Psoas muscle (tissue), 8 donors: Measurements from ENCODE around the gene TSGA10. TPM values are rescaled to one million over a fixed set of nuclear protein-coding genes. Genes with fewer than 3 reads are reported as not detected.

Experiments used
- ATAC-seq, 4 donors: fragments of 200-7000 bp; cut with Tn5 transposase; one replicate each; pipeline ENCODE4 v1.9.1; 2020; ENCODE audit warnings: moderate library complexity in 3 of 4, mild to moderate bottlenecking in 2 of 4
- DNase-seq, 2 donors: peaks; one replicate each; pipeline ENCODE4 v3.0.0-alpha.2; 2020
- H3K27ac ChIP-seq: fragments of 200-600 bp; one replicate; pipeline ENCODE4 v1.8.0; 2022
- H3K27me3 ChIP-seq, 3 donors: fragments of 200-600 bp in 1 of 3; one replicate each; pipeline versions ENCODE4 v1.6.1 to v1.8.0; 2013 to 2022; ENCODE audit warnings: low read length in 2 of 3, mild to moderate bottlenecking in 2 of 3, moderate library complexity in 1 of 3; ENCODE audit not compliant: insufficient read depth in 3 of 3
- H3K36me3 ChIP-seq, 2 donors: fragments of 200-600 bp in 1 of 2; one replicate each; pipeline versions ENCODE4 v1.6.1 to v1.8.0; 2013 to 2022; ENCODE audit warnings: low read depth in 1 of 2, mild to moderate bottlenecking in 1 of 2, moderate library complexity in 1 of 2; ENCODE audit not compliant: insufficient read depth in 1 of 2
- H3K4me1 ChIP-seq: fragments of 200-600 bp; one replicate; pipeline ENCODE4 v1.8.0; 2022
- H3K4me3 ChIP-seq: fragments of 200-600 bp; one replicate; pipeline ENCODE4 v1.8.0; 2022; ENCODE audit warnings: mild to moderate bottlenecking
- H3K9me3 ChIP-seq: fragments of 200-600 bp; one replicate; pipeline ENCODE4 v1.8.0; 2022
- WGBS, 3 donors: extraction: QIAGEN DNeasy Blood & Tissue Kit; methylation state at CpG; one replicate each; pipeline versions ENCODE4 v1.1.6 to v1.1.7; 2013; 5-methylcytosine and 5-hydroxymethylcytosine counted together
- intact Hi-C, 2 donors: fragments of 100-400 bp; cut with DNase I; formaldehyde crosslinking; loops; one replicate each; pipeline versions ENCODE4 v1.11.0 to v1.14.2; 2022
- polyA plus RNA-seq, 3 donors: library from polyadenylated mRNA; stranded (reverse); fragments of 200-250 nt; gene quantifications; one replicate each; pipeline ENCODE4 v1.2.3, GENCODE V29; 2013
- total RNA-seq, 4 donors: library from RNA; stranded (reverse); fragmentation: NEBNext Ultra II Directional in 2 of 4; extraction: Animal tissue kit (Norgen Biotek cat#: 25700) in 2 of 4; gene quantifications; one replicate each; pipeline versions ENCODE4 v1.2.1 to v1.2.4, GENCODE V29; 2021 to 2023
- TF ChIP-seq, protein P1 (sequence below): fragments of 200-600 bp; IDR thresholded peaks from one replicate; pipeline ENCODE4 v1.8.0; 2022; ENCODE audit warnings: antibody characterized with exemption
- donor health status: healthy with polysubstance abuse.
- donor health status: DM: no; HTN: no; CAD: no; lungs with moderate emphysema.
- donor health status: Bipolar disorder and iron deficiency.
- donor health status: healthy.
- donor health status: DM: yes; HTN: yes; CAD: no.
- donor health status: DM: no; HTN: no; CAD: no.
- donor health status: DM: no; HTN: no; CAD: no.
- donor health status: DM: yes; HTN: yes; CAD: no.

Gene TSGA10
- total and polyA plus RNA-seq, 7 donors = 0.08 to 3.7 (median 1.8) TPM

GRCh38 chr2:99104006-99104405, 50.7 kb downstream of the TSGA10 start:
- WGBS, 3 donors = 85 to 98% (median 86%) methylated on average over 2 of the region's 2 CpGs
- no peaks in the 10 kb centered on the region for H3K36me3 ChIP-seq
- TF ChIP-seq, protein P1, sequence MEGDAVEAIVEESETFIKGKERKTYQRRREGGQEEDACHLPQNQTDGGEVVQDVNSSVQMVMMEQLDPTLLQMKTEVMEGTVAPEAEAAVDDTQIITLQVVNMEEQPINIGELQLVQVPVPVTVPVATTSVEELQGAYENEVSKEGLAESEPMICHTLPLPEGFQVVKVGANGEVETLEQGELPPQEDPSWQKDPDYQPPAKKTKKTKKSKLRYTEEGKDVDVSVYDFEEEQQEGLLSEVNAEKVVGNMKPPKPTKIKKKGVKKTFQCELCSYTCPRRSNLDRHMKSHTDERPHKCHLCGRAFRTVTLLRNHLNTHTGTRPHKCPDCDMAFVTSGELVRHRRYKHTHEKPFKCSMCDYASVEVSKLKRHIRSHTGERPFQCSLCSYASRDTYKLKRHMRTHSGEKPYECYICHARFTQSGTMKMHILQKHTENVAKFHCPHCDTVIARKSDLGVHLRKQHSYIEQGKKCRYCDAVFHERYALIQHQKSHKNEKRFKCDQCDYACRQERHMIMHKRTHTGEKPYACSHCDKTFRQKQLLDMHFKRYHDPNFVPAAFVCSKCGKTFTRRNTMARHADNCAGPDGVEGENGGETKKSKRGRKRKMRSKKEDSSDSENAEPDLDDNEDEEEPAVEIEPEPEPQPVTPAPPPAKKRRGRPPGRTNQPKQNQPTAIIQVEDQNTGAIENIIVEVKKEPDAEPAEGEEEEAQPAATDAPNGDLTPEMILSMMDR = no peak

GRCh38 chr2:99101697-99102096, 53.0 kb downstream of the TSGA10 start:
- Histone ChIP-seq H3K27ac (no peak overlapping the region), H3K9me3 (no peaks in the 10 kb centered on the region), H3K36me3 (no peaks in the 10 kb centered on the region), H3K4me1 (no peaks in the 10 kb centered on the region), H3K27me3 (no peaks in the 10 kb centered on the region), H3K4me3 (no peak overlapping the region)
- intact Hi-C loops = no loop called here
- 22 to 30% (median 28%) methylated on average over 3 of the region's 3 CpGs for WGBS, 3 donors
- peak in 1 of 4 donors; percentile 46 for ATAC-seq
- TF ChIP-seq, protein P1 = no peak
- no peak for DNase-seq

More at GRCh38 chr2:99104006-99104405, 50.7 kb downstream of the TSGA10 start:
- Histone ChIP-seq H3K4me3 (no peak overlapping the region), H3K9me3 (no peaks in the 10 kb centered on the region), H3K27me3 (no peaks in the 10 kb centered on the region), H3K4me1 (no peaks in the 10 kb centered on the region), H3K27ac (no peak overlapping the region)
- ATAC-seq (no peak), DNase-seq (no peak)
- intact Hi-C loops = no loop called here

DNA sequence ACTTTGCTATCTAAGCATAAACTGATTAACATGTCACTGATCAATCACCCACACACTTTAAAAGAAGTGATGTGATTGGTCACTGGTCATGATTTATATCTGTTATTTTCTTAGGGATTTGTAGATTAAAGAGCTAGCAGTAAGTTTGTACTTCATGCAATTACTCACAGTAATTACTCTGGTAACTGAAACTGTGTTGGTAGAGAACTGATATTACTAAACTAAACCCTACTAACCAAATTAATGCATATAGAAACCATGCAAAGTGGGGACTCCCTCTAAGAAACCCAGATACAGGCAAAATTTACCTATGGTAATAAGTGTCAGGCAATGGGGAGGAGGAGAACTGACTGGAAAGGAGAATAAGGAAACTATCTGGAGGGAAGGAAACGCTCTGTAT, 58.0 kb downstream of the TSGA10 start:
- Histone ChIP-seq H3K27ac (no peak overlapping the region), H3K4me1 (no peaks in the 10 kb centered on the region), H3K36me3 (no peaks in the 10 kb centered on the region), H3K27me3 (no peaks in the 10 kb centered on the region), H3K9me3 (peaks cover 8% of the 10 kb centered on the region), H3K4me3 (no peak overlapping the region)
- TF ChIP-seq, protein P1 = no peak
- ATAC-seq (no peak), DNase-seq (no peak)
- intact Hi-C loops = no loop called here
- WGBS, 3 donors = 88 to 92% (median 89%) methylated on average over 1 of the region's 1 CpG

- Histone ChIP-seq H3K36me3 (no peaks in the 10 kb centered on the region), H3K27ac (no peak overlapping the region), H3K4me3 (no peak overlapping the region), H3K4me1 (no peaks in the 10 kb centered on the region), H3K9me3 (no peaks in the 10 kb centered on the region), H3K27me3 (no peaks in the 10 kb centered on the region)
- DNase-seq (no peak), ATAC-seq (no peak)
- 85 to 96% (median 86%) methylated on average over 1 of the region's 1 CpG for WGBS, 3 donors
- TF ChIP-seq, protein P1 = no peak
- intact Hi-C loops = no loop called here
Measured at GRCh38 chr2:99088017-99088416, 66.7 kb downstream of the TSGA10 start.

DNA sequence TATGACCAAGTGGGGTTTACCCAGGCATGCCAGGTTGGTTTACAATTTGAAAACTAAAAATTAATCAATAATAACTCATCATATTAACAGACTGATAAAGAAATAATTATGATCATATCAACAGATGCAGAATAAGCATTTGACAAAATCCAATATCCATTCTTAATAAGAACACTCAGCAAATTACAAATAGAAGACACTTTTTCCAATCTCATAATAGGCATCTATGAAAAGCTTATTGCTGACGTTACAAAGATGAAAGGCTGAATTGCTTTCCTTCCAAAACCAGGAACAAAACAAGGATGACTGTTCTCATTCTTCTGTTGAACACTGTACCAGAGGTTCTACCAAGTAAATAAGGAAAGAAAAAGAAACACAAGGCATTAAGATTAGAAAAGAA, 68.4 kb downstream of the TSGA10 start:
- WGBS, 3 donors = 46 to 68% (median 59%) methylated on average over 1 of the region's 1 CpG
- TF ChIP-seq, protein P1 = no peak
- no peaks in the 10 kb centered on the region for H3K36me3 ChIP-seq
- H3K4me3 ChIP-seq = no peak overlapping the region
- DNase-seq (no peak), ATAC-seq (no peak)
- H3K27ac ChIP-seq = no peak overlapping the region
- no peaks in the 10 kb centered on the region for H3K4me1 ChIP-seq
- peaks cover 0 to 6% (median 4%) of the 10 kb centered on the region in 3 donors for H3K27me3 ChIP-seq
- intact Hi-C loops = no loop called here
- H3K9me3 ChIP-seq = no peaks in the 10 kb centered on the region
